ENCODE data around the gene GADD45A.

GADD45A gene

GRCh38 chr1:67677930-67678329, 7.1 kb upstream of the GADD45A start:
- H3K36me3 ChIP-seq (ENCODE audit: insufficient read depth, low read length), result no peaks in the 10 kb centered on the region
- H3K4me1 ChIP-seq (ENCODE audit: insufficient read depth, low read length, poor library complexity, severe bottlenecking), result peaks cover 13% of the 10 kb centered on the region
- no peak for TF ChIP-seq EZH2phosphoT487 (IDR thresholded peaks at IDR 0.05; ENCODE audit: borderline replicate concordance)
- TF ChIP-seq CTCF (conservative IDR thresholded peaks at IDR 0.05; ENCODE audit: low read length), result no peak
- peaks cover 11% of the 10 kb centered on the region for H3K27me3 ChIP-seq (ENCODE audit: insufficient read depth, low read length, poor library complexity, severe bottlenecking)
- H4K20me1 ChIP-seq (ENCODE audit: insufficient read depth, low read length, poor library complexity, severe bottlenecking), result no peaks in the 10 kb centered on the region
- H2AFZ ChIP-seq (ENCODE audit: low read length), result no peak overlapping the region
- H3K4me3 ChIP-seq (ENCODE audit: low read length, poor library complexity, severe bottlenecking), result no peak overlapping the region
- no peaks in the 10 kb centered on the region for H3F3A ChIP-seq (ENCODE audit: low read depth)
- H3K4me2 ChIP-seq (ENCODE audit: low read depth, low read length, poor library complexity, severe bottlenecking), result no peak overlapping the region
- H3K9me2 ChIP-seq (replicated peaks; ENCODE audit: low read depth, low read length), result no peaks in the 10 kb centered on the region
- H3K79me2 ChIP-seq (ENCODE audit: insufficient read depth, low read length), result no peaks in the 10 kb centered on the region
- H3K9ac ChIP-seq (ENCODE audit: low read depth, low read length, poor library complexity, severe bottlenecking), result no peak overlapping the region
- no peaks in the 10 kb centered on the region for H3K9me3 ChIP-seq (ENCODE audit: insufficient read depth, low read depth, low read length)

- Histone ChIP-seq H4K20me1 (ENCODE audit: insufficient read depth, low read length, poor library complexity, severe bottlenecking) (no peaks in the 10 kb centered on the region), H2AFZ (ENCODE audit: low read length) (no peak overlapping the region), H3K36me3 (ENCODE audit: insufficient read depth, low read length) (no peaks in the 10 kb centered on the region), H3K27me3 (ENCODE audit: insufficient read depth, low read length, poor library complexity, severe bottlenecking) (peaks cover 11% of the 10 kb centered on the region), H3K4me3 (ENCODE audit: low read length, poor library complexity, severe bottlenecking) (no peak overlapping the region), H3F3A (ENCODE audit: low read depth) (no peaks in the 10 kb centered on the region), H3K79me2 (ENCODE audit: insufficient read depth, low read length) (no peaks in the 10 kb centered on the region), H3K4me1 (ENCODE audit: insufficient read depth, low read length, poor library complexity, severe bottlenecking) (peaks cover 15% of the 10 kb centered on the region), H3K9me2 (replicated peaks; ENCODE audit: low read depth, low read length) (no peaks in the 10 kb centered on the region), H3K9me3 (ENCODE audit: insufficient read depth, low read depth, low read length) (no peaks in the 10 kb centered on the region), H3K9ac (ENCODE audit: low read depth, low read length, poor library complexity, severe bottlenecking) (no peak overlapping the region), H3K4me2 (ENCODE audit: low read depth, low read length, poor library complexity, severe bottlenecking) (no peak overlapping the region)
- TF ChIP-seq CTCF (conservative IDR thresholded peaks at IDR 0.05; ENCODE audit: low read length) (no peak), EZH2phosphoT487 (IDR thresholded peaks at IDR 0.05; ENCODE audit: borderline replicate concordance) (no peak)
Measured at GRCh38 chr1:67679691-67680090, 5.3 kb upstream of the GADD45A start.

- no peak overlapping the region for H3K9ac ChIP-seq (ENCODE audit: low read depth, low read length, poor library complexity, severe bottlenecking)
- peaks cover 14% of the 10 kb centered on the region for H3K27me3 ChIP-seq (ENCODE audit: insufficient read depth, low read length, poor library complexity, severe bottlenecking)
- H3K4me1 ChIP-seq (ENCODE audit: insufficient read depth, low read length, poor library complexity, severe bottlenecking), result peaks cover 11% of the 10 kb centered on the region
- peaks cover 3% of the 10 kb centered on the region; the same call in 1 of the 2 replicates for H3K79me2 ChIP-seq (ENCODE audit: insufficient read depth, low read length)
- H3K9me2 ChIP-seq (replicated peaks; ENCODE audit: low read depth, low read length), result no peaks in the 10 kb centered on the region
- H3K9me3 ChIP-seq (ENCODE audit: insufficient read depth, low read depth, low read length), result no peaks in the 10 kb centered on the region
- H3K4me2 ChIP-seq (ENCODE audit: low read depth, low read length, poor library complexity, severe bottlenecking), result no peak overlapping the region
- H4K20me1 ChIP-seq (ENCODE audit: insufficient read depth, low read length, poor library complexity, severe bottlenecking), result no peaks in the 10 kb centered on the region
- TF ChIP-seq CTCF (conservative IDR thresholded peaks at IDR 0.05; ENCODE audit: low read length) (no peak), EZH2phosphoT487 (IDR thresholded peaks at IDR 0.05; ENCODE audit: borderline replicate concordance) (no peak)
- H2AFZ ChIP-seq (ENCODE audit: low read length), result no peak overlapping the region
- no peaks in the 10 kb centered on the region for H3F3A ChIP-seq (ENCODE audit: low read depth)
- H3K4me3 ChIP-seq (ENCODE audit: low read length, poor library complexity, severe bottlenecking), result no peak overlapping the region
- H3K36me3 ChIP-seq (ENCODE audit: insufficient read depth, low read length), result no peaks in the 10 kb centered on the region
Measured at GRCh38 chr1:67680486-67680885, 4.5 kb upstream of the GADD45A start.
